Upper lobe of right lung (tissue), 1 donor: ENCODE results near the gene PDSS1. TPM values are rescaled to one million over a fixed set of nuclear protein-coding genes. Genes with fewer than 3 reads are reported as not detected.

Source experiments
- ATAC-seq: fragments of 200-7000 bp; cut with Tn5 transposase; one replicate; pipeline ENCODE4 v1.9.1; 2020; ENCODE audit warnings: mild to moderate bottlenecking, moderate library complexity
- DNase-seq: peaks from one replicate; pipeline ENCODE4 v3.0.0-alpha.2; 2020
- H3K27ac ChIP-seq: fragments of 200-600 bp; one replicate; pipeline ENCODE4 v1.8.0; 2022
- H3K27me3 ChIP-seq: fragments of 200-600 bp; one replicate; pipeline ENCODE4 v1.8.0; 2022; ENCODE audit warnings: mild to moderate bottlenecking
- H3K36me3 ChIP-seq: fragments of 200-600 bp; one replicate; pipeline ENCODE4 v1.8.0; 2022
- H3K4me1 ChIP-seq: fragments of 200-600 bp; one replicate; pipeline ENCODE4 v1.8.0; 2022
- H3K4me3 ChIP-seq: fragments of 200-600 bp; one replicate; pipeline ENCODE4 v1.8.0; 2022; ENCODE audit warnings: mild to moderate bottlenecking
- H3K9me3 ChIP-seq: fragments of 200-600 bp; one replicate; pipeline ENCODE4 v1.8.0; 2022
- intact Hi-C: fragments of 100-400 bp; cut with DNase I; formaldehyde crosslinking; loops from one replicate; pipeline ENCODE4 v1.11.0; 2022
- total RNA-seq: library from RNA; stranded (reverse); fragmentation: NEBNext Ultra II Directional; extraction: Animal tissue kit (Norgen Biotek cat#: 25700); gene quantifications from one replicate; pipeline ENCODE4 v1.2.1, GENCODE V29; 2021
- TF ChIP-seq, protein P1 (sequence below): fragments of 200-600 bp; IDR thresholded peaks from one replicate; pipeline ENCODE4 v1.8.0; 2022; ENCODE audit warnings: antibody characterized with exemption
- donor health status: DM: no; HTN: yes; CAD: no; lungs with severe emphysema.

The PDSS1 gene
- total RNA-seq, 1 donor from 2014 or later = 6.2 TPM

GRCh38 chr10:26773633-26774032 lies 76.1 kb downstream of the PDSS1 start:
- no peak for ATAC-seq
- no peaks in the 10 kb centered on the region for H3K4me1 ChIP-seq
- TF ChIP-seq, protein P1, sequence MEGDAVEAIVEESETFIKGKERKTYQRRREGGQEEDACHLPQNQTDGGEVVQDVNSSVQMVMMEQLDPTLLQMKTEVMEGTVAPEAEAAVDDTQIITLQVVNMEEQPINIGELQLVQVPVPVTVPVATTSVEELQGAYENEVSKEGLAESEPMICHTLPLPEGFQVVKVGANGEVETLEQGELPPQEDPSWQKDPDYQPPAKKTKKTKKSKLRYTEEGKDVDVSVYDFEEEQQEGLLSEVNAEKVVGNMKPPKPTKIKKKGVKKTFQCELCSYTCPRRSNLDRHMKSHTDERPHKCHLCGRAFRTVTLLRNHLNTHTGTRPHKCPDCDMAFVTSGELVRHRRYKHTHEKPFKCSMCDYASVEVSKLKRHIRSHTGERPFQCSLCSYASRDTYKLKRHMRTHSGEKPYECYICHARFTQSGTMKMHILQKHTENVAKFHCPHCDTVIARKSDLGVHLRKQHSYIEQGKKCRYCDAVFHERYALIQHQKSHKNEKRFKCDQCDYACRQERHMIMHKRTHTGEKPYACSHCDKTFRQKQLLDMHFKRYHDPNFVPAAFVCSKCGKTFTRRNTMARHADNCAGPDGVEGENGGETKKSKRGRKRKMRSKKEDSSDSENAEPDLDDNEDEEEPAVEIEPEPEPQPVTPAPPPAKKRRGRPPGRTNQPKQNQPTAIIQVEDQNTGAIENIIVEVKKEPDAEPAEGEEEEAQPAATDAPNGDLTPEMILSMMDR = no peak
- no peaks in the 10 kb centered on the region for H3K9me3 ChIP-seq
- no peaks in the 10 kb centered on the region for H3K27me3 ChIP-seq
- peaks cover 2% of the 10 kb centered on the region for H3K36me3 ChIP-seq
- intact Hi-C loops = no loop called here
- no peak overlapping the region for H3K4me3 ChIP-seq
- H3K27ac ChIP-seq = no peak overlapping the region
- no peak for DNase-seq

DNA sequence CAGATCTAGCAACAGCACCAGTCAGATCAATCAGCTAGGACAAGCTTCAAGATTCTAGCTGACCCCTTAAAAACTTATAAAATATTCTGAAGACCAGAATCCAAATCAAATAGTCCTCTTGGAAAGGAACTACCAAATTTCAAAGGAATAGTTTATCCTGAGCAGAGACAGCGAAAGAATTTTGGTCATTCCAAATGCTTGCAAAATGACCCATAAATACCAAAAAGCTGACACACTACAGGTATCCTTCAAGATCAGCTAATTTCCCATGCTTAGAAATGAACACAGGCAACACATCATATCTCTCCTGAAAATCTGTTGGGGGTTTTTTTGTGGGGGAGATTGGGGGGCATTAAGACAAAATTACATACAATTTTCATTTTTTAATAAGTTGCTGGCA lies 78.8 kb downstream of the PDSS1 start:
- ATAC-seq (no peak), DNase-seq (no peak)
- no peaks in the 10 kb centered on the region for H3K36me3 ChIP-seq
- TF ChIP-seq, protein P1 = no peak
- H3K9me3 ChIP-seq = no peaks in the 10 kb centered on the region
- no peak overlapping the region for H3K4me3 ChIP-seq
- intact Hi-C loops = no loop called here
- H3K27ac ChIP-seq = no peak overlapping the region
- H3K27me3 ChIP-seq = no peaks in the 10 kb centered on the region
- H3K4me1 ChIP-seq = peaks cover 10% of the 10 kb centered on the region

GRCh38 chr10:26777686-26778085 lies 80.2 kb downstream of the PDSS1 start:
- DNase-seq (no peak), ATAC-seq (no peak)
- peaks cover 16% of the 10 kb centered on the region for H3K4me1 ChIP-seq
- H3K9me3 ChIP-seq = no peaks in the 10 kb centered on the region
- H3K27me3 ChIP-seq = no peaks in the 10 kb centered on the region
- H3K36me3 ChIP-seq = no peaks in the 10 kb centered on the region
- H3K27ac ChIP-seq = no peak overlapping the region
- intact Hi-C loops = no loop called here
- H3K4me3 ChIP-seq = no peak overlapping the region
- TF ChIP-seq, protein P1 = no peak

GRCh38 chr10:26779176-26779860 lies 81.8 kb downstream of the PDSS1 start:
- H3K36me3 ChIP-seq = no peaks in the 10 kb centered on the region
- H3K9me3 ChIP-seq = no peaks in the 10 kb centered on the region
- DNase-seq (no peak), ATAC-seq (peak; percentile 39)
- no peak overlapping the region for H3K27ac ChIP-seq
- H3K27me3 ChIP-seq = no peaks in the 10 kb centered on the region
- TF ChIP-seq, protein P1 = no peak
- peaks cover 16% of the 10 kb centered on the region for H3K4me1 ChIP-seq
- intact Hi-C loops = no loop called here
- no peak overlapping the region for H3K4me3 ChIP-seq

DNA sequence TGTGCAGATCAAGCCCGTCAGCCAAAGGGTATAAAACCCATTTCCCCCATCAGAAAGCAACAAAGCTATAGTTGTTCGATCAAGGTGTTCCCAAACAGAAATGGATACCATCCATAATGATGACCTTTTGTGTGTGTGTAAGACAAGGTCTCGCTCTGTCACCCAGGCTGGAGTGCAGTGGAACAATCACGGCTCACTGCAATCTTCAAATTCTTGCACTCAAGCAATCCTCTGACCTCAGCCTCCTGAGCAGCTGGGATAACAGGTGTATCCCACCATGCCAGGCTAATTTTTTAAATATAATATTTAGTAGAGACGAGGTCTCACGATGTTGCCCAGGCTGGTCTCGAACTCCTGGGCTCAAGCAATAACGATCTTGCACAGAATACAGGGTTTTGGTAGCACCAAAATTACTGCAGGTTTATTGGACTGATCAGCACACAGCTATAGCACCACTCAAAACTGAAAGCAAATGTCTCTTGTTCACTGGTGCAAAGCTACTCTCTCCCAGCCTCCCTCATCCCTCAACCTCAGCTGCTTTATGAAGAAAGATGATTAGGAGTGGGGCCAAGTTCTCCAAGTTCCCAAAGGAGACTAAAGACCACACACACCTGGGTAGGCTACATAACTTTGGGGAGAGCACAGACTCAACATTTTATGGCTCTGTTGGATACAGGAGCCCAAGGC lies 82.7 kb downstream of the PDSS1 start:
- intact Hi-C loops = no loop called here
- TF ChIP-seq, protein P1 = no peak
- DNase-seq (no peak), ATAC-seq (no peak)
- Histone ChIP-seq H3K4me1 (peaks cover 16% of the 10 kb centered on the region), H3K9me3 (no peaks in the 10 kb centered on the region), H3K27ac (no peak overlapping the region), H3K4me3 (no peak overlapping the region), H3K36me3 (no peaks in the 10 kb centered on the region), H3K27me3 (no peaks in the 10 kb centered on the region)
